Neural cell (in vitro differentiated cells): ENCODE measurements around the gene PLIN4. TPM values are rescaled to one million over a fixed set of nuclear protein-coding genes. Genes with fewer than 3 reads are reported as not detected.

Experiments
- H2AFZ ChIP-seq: fragments of 200-600, 300-800 bp; sonication (generic), shearing (Covaris generic); 2 replicates; pipeline ENCODE4 v1.6.0; 2014; ENCODE audit warnings: low read depth, mild to moderate bottlenecking, antibody characterized with exemption, low read length, moderate library complexity
- H3F3A ChIP-seq: fragments of 200-600 bp; shearing (Covaris generic); 2 replicates; pipeline ENCODE4 v1.6.1; 2016; ENCODE audit warnings: mild to moderate bottlenecking, moderate library complexity, mixed read lengths, antibody characterized with exemption, low read length; ENCODE audit not compliant: insufficient read depth, poor library complexity, severe bottlenecking
- H3K27ac ChIP-seq: fragments of 200-600, 300-800 bp; sonication (generic), shearing (Covaris generic); 2 replicates; pipeline ENCODE4 v1.5.1; 2014; ENCODE audit warnings: mild to moderate bottlenecking, low read length, moderate library complexity
- H3K27me3 ChIP-seq: fragments of 300-800, 200-600 bp; sonication (generic), shearing (Covaris generic); 2 replicates; pipeline ENCODE4 v1.6.0; 2014; ENCODE audit warnings: mild to moderate bottlenecking, low read depth, low read length, moderate library complexity; ENCODE audit not compliant: insufficient read depth
- H3K36me3 ChIP-seq: fragments of 300-800, 200-600 bp; sonication (generic), shearing (Covaris generic); 2 replicates; pipeline ENCODE4 v1.5.1; 2014; ENCODE audit warnings: mild to moderate bottlenecking, antibody characterized with exemption, low read length, moderate library complexity; ENCODE audit not compliant: insufficient read depth
- H3K4me2 ChIP-seq: fragments of 300-800, 200-600 bp; sonication (generic), shearing (Covaris generic); 2 replicates; pipeline ENCODE4 v1.6.0; 2014; ENCODE audit warnings: mild to moderate bottlenecking, low read length
- H3K4me3 ChIP-seq: fragments of 300-800, 200-600 bp; sonication (generic), shearing (Covaris generic); 2 replicates; pipeline ENCODE4 v1.5.1; 2014; ENCODE audit warnings: mild to moderate bottlenecking, low read length, moderate library complexity
- H3K79me2 ChIP-seq: fragments of 200-600 bp; shearing (Covaris generic); replicated peaks from 2 replicates; pipeline ENCODE4 v1.6.0; 2014; ENCODE audit warnings: mild to moderate bottlenecking, low read length, moderate library complexity; ENCODE audit not compliant: insufficient read depth
- H3K9ac ChIP-seq: fragments of 300-800, 200-600 bp; sonication (generic), shearing (Covaris generic); 2 replicates; pipeline ENCODE4 v1.6.1; 2016; ENCODE audit warnings: mild to moderate bottlenecking, low read length, mixed read lengths
- H3K9me2 ChIP-seq: fragments of 200-600 bp; shearing (Covaris generic); 2 replicates; pipeline ENCODE4 v1.6.1; 2016; ENCODE audit warnings: mild to moderate bottlenecking, low read length, mixed read lengths; ENCODE audit not compliant: insufficient read depth
- H3K9me3 ChIP-seq: fragments of 200-600, 300-800 bp; sonication (generic), shearing (Covaris generic); 2 replicates; pipeline ENCODE4 v1.6.1; 2016; ENCODE audit warnings: mild to moderate bottlenecking, mixed run types, low read length, moderate library complexity, mixed read lengths
- H4K20me1 ChIP-seq: fragments of 200-600 bp; shearing (Covaris generic); 2 replicates; pipeline ENCODE4 v1.6.1; 2016; ENCODE audit warnings: mild to moderate bottlenecking, mixed run types; ENCODE audit not compliant: insufficient read depth
- CTCF ChIP-seq: fragments of 450-650 bp; IDR thresholded peaks from 2 replicates; pipeline ENCODE4 v1.5.1; 2014; ENCODE audit warnings: antibody characterized with exemption, mild to moderate bottlenecking, moderate library complexity; ENCODE audit not compliant: poor library complexity, severe bottlenecking
- EP300 ChIP-seq: fragments of 450-650 bp; conservative IDR thresholded peaks from 2 replicates; pipeline ENCODE4 v1.6.1; 2014; ENCODE audit warnings: antibody characterized with exemption, mild to moderate bottlenecking, moderate library complexity; ENCODE audit not compliant: poor library complexity, severe bottlenecking
- EZH2 ChIP-seq: fragments of 200-600, 300-800 bp; shearing (Covaris generic), sonication (generic); IDR thresholded peaks from 2 replicates; pipeline ENCODE4 v1.6.1; 2014; ENCODE audit warnings: antibody characterized with exemption, low read length, borderline replicate concordance, mild to moderate bottlenecking; ENCODE audit not compliant: insufficient read depth, poor library complexity, severe bottlenecking
- MXI1 ChIP-seq: fragments of 450-650 bp; conservative IDR thresholded peaks from 2 replicates; pipeline ENCODE4 v1.6.1; 2014; ENCODE audit warnings: antibody characterized with exemption, mild to moderate bottlenecking; ENCODE audit not compliant: poor library complexity, severe bottlenecking
- POLR2AphosphoS5 ChIP-seq: IDR thresholded peaks from 2 replicates; pipeline ENCODE4 v1.6.1; 2012
- RAD21 ChIP-seq: fragments of 450-650 bp; conservative IDR thresholded peaks from 2 replicates; pipeline ENCODE4 v1.6.1; 2014; ENCODE audit warnings: antibody characterized with exemption, mild to moderate bottlenecking, moderate library complexity
- REST ChIP-seq: IDR thresholded peaks from 2 replicates; pipeline ENCODE4 v1.6.1; 2012; ENCODE audit warnings: borderline replicate concordance
- SMC3 ChIP-seq: fragments of 450-650 bp; conservative IDR thresholded peaks from 2 replicates; pipeline ENCODE4 v1.6.1; 2014; ENCODE audit warnings: antibody characterized with exemption, mild to moderate bottlenecking, moderate library complexity; ENCODE audit not compliant: poor library complexity
- TAF1 ChIP-seq: IDR thresholded peaks from 2 replicates; pipeline ENCODE4 v1.6.1; 2012; ENCODE audit warnings: low read depth
- polyA plus RNA-seq: library from polyadenylated mRNA; depleted of rRNA; stranded (reverse); fragments of >200 nt; gene quantifications from 2 replicates; pipeline ENCODE4 v1.2.3, GENCODE V29; 2014

PLIN4 gene
- polyA plus RNA-seq, 1 donor from 2014 or later: not detected

- Histone ChIP-seq H3K79me2 (no peaks in the 10 kb centered on the region), H3K9ac (no peak overlapping the region), H3K36me3 (no peaks in the 10 kb centered on the region), H3K9me3 (no peaks in the 10 kb centered on the region), H3K4me2 (no peak overlapping the region), H2AFZ (no peak overlapping the region), H3F3A (no peaks in the 10 kb centered on the region), H4K20me1 (no peaks in the 10 kb centered on the region), H3K4me3 (no peak overlapping the region), H3K9me2 (no peaks in the 10 kb centered on the region), H3K27ac (no peak overlapping the region), H3K27me3 (no peaks in the 10 kb centered on the region)
- TF ChIP-seq MXI1 (no peak), EZH2 (no peak), REST (no peak), SMC3 (no peak), TAF1 (no peak), EP300 (no peak), CTCF (no peak), RAD21 (no peak), POLR2AphosphoS5 (no peak)
These were observed 6.8 kb downstream of the PLIN4 start for GRCh38 chr19:4511300-4512054.

GRCh38 chr19:4510435-4511255 is 7.6 kb downstream of the PLIN4 start:
- no peak for TF ChIP-seq TAF1
- no peak for TF ChIP-seq CTCF
- TF ChIP-seq SMC3: no peak
- TF ChIP-seq EZH2: no peak
- no peak for TF ChIP-seq MXI1
- TF ChIP-seq EP300: no peak
- no peak for TF ChIP-seq RAD21
- TF ChIP-seq REST: no peak
- TF ChIP-seq POLR2AphosphoS5: no peak
- H3K9me3 ChIP-seq: no peaks in the 10 kb centered on the region
- H3K27ac ChIP-seq: no peak overlapping the region
- no peaks in the 10 kb centered on the region for H3K79me2 ChIP-seq
- no peaks in the 10 kb centered on the region for H4K20me1 ChIP-seq
- no peak overlapping the region for H3K4me3 ChIP-seq
- H3K27me3 ChIP-seq: no peaks in the 10 kb centered on the region
- H2AFZ ChIP-seq: no peak overlapping the region
- no peak overlapping the region for H3K4me2 ChIP-seq
- no peaks in the 10 kb centered on the region for H3K9me2 ChIP-seq
- H3K36me3 ChIP-seq: no peaks in the 10 kb centered on the region
- no peaks in the 10 kb centered on the region for H3F3A ChIP-seq
- H3K9ac ChIP-seq: no peak overlapping the region
